HUDEP-2 (cell line): ENCODE results near the gene MARCHF10.

Source experiments
- DNase-seq, 76 experiments: peaks; one replicate each; lab custom pipeline; 2025; ENCODE audit not compliant: unreplicated experiment in 76 of 76; lab: John Stamatoyannopoulos, UW

The MARCHF10 gene

GRCh38 chr17:62681061-62681938 is 126.8 kb downstream of the MARCHF10 start:
- DNase-seq, result peak in 4 of 76 experiments; percentile 22 to 36 (median 30)

- no peak for DNase-seq
Measured at GRCh38 chr17:62680541-62681052, 127.5 kb downstream of the MARCHF10 start.

GRCh38 chr17:62679866-62680377 is 128.2 kb downstream of the MARCHF10 start:
- no peak for DNase-seq

DNA sequence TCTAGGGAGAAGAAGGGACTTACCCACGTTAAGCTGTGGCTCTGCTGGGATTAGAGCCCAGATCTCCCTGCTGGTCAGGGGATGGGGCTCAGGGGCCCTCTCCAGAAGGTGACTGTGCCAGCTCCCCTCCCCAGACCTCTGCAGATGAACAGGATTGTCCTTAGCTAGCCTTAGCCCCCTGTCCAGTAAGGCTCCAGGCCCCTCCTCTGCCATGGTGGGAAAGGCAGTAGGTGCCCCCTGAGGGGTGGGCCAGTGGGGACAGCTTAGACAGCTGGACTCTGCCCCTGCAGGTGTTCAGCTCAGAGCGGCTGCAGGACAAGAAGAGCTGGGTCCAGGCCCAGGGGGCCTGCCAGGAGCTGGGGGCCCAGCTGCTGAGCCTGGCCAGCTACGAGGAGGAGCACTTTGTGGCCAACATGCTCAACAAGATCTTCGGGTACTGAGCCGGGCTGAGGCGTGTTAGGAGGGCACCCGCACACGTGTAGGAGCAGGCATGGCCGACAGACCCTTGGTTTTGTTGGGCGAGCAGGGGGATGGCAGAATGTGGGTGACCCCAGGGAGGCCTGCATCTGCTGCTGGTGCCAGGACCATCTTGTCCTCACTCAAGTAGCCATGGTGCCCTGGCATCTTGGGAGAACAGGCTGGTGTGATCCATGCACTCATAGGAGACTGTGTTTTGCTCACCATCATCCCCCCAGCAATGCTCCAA is 129.7 kb downstream of the MARCHF10 start:
- DNase-seq, result no peak

GRCh38 chr17:62676952-62677596 is 131.0 kb downstream of the MARCHF10 start:
- no peak for DNase-seq

DNA sequence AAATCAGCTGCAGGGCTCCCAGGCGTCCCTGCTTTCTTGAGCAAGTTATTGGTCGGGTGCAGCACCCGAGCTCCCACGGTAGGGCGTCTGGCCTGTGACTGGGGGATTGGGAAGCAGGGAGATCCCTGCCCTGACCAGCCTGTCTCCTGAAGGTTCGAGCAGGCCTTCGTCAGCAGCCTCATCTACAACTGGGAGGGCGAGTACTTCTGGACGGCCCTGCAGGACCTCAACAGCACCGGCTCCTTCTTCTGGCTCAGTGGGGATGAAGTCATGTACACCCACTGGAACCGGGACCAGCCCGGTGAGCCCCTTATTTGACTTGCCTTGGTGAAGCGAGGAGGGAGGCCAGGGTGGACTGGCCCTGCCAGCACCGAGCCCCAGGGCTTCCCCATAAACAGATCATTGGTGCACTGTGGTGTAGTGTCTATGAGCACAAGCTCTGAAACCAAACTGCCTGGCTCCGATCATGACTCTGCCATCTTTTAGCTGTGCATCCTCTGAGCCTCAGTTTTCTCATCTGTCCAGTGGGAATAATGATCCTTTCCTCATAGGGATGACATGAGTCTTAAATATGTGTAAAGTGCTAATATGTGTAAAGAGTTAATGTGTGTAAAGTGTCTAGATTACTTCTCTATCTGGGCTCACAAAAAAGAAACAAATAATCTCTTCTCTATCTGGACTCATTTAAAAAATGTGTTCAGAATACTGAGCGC is 131.7 kb downstream of the MARCHF10 start:
- DNase-seq, result no peak

DNA sequence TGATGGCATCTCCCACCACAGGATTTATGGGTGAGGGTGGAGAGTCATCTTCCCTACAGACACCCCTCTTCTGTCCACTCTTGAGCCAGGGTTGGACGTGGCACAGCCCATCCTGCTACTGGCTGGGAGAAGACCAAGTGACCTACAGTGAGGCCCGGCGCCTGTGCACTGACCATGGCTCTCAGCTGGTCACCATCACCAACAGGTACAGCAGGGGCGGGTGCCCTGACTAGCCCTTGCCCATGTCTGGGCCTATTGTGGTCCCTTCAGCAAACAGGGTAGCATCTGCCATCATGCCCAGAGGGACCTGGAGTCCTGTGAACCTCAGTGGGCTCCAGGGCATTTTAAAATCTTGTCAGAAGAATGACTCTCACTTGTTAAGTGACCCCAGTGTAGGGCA is 132.4 kb downstream of the MARCHF10 start:
- no peak for DNase-seq

GRCh38 chr17:62675260-62675659 is 132.9 kb downstream of the MARCHF10 start:
- no peak for DNase-seq

GRCh38 chr17:62674841-62675240 is 133.3 kb downstream of the MARCHF10 start:
- DNase-seq, result no peak

- DNase-seq, result no peak
Measured at GRCh38 chr17:62674363-62674739, 133.8 kb downstream of the MARCHF10 start.

DNA sequence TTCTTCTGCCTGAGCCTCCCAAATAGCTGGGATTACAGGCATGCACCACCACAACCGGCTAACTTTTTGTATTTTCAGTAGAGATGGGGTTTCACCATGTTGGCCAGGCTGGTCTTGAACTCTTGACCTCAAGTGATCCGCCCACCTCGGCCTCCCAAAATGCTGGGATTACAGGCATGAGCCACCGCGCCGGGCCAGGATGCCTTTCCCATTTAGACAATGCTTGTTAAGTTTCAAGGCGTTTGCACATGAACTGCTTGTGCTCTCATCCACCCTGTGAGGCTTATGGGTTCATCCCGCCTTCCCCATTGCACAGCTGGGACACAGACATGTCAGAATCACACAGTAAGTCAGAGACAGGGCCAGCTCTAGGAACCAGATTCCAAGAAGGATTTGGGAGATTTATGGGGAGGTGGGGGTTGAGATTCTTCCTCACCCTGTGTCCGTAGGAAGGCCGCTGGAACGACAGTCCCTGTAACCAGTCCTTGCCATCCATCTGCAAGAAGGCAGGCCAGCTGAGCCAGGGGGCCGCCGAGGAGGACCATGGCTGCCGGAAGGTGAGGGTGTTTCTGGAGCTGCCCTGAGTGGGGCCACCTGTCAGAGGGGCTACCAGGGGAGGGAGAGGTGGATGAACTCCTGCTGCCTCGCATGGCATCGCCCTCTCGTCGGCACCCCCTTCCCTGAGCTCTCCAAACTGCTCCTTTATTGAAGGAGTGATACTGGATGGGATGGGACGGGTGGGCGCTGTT is 134.3 kb downstream of the MARCHF10 start:
- DNase-seq, result no peak

- DNase-seq, result no peak
Measured at GRCh38 chr17:62672957-62673356, 135.2 kb downstream of the MARCHF10 start.

GRCh38 chr17:62671553-62671952 is 136.6 kb downstream of the MARCHF10 start:
- peak in 7 of 76 experiments; percentile 7 to 40 (median 22) for DNase-seq

GRCh38 chr17:62670202-62670821 is 137.8 kb downstream of the MARCHF10 start:
- no peak for DNase-seq

DNA sequence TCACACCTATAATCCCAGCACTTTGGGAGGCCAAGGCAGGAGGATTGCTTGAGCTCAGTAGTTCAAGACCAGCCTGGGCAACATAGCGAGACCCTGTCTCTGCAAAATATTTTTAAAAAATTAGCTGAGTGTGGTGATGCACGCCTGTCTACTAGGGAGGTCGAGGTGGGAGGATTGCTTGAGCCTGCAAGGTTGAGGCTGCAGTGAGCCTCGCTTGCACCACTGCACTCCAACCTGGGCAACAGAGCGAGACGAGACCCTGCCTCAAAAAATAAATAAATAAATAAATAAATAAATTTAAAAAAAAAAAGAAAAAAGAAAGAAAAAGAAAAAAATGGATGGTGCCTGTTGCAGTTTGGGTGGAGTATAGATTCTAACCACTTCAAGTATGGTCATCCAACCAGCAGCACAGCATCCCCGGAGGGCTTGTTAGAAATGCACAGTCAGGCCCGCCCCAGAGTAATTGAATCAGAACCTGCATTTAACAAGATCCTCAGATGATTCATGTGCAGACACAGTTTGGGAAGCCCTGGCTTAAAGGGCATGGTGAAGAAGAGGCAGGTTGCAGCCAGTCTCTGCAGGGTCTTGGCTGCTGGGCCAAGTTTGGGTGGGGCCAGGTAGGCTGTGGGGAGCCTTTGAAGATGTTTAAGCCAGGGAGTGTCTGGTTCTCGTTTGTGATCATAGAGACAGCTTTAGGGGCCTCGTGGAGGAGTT is 139.9 kb downstream of the MARCHF10 start:
- DNase-seq, result no peak

DNA sequence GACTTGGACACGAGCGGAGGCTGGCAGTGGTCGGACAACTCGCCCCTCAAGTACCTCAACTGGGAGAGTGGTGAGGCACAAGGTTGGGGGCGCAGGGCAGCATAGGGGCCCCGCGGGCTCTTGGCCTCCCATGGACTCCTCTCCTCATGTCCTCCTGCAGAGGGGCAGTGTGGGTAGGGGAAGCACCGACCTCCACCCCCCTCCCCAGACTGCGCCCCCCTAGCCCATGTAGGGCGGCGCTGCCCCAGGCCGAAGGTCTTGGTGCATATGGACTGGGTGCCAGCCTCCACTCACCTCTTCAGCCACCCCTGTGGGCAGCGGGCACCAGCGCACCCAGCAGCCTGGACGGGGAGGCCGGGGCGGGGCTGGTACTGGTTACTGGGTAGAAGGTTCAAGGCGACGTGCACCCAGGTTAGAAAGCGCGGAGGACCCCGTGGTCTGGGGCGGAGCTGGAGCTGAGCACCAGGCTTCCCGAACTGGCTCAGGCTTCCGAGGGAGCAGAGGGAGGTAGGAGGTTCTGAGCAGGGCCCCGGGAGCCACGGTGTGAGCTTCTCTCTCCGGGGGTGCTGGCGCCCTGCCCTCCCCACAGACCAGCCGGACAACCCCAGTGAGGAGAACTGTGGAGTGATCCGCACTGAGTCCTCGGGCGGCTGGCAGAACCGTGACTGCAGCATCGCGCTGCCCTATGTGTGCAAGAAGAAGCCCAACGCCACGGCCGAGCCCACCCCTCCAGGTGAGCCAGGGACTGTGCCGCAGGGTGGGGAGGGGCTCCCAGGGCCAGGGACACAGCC is 141.1 kb downstream of the MARCHF10 start:
- no peak for DNase-seq

- DNase-seq, result no peak
Measured at GRCh38 chr17:62666061-62666800, 141.9 kb downstream of the MARCHF10 start.
